Mesothelial cell of epicardium (in vitro differentiated cells): Measurements from ENCODE around the gene JMJD7. TPM values are rescaled to one million over a fixed set of nuclear protein-coding genes. Genes with fewer than 3 reads are reported as not detected.

Experiments
- DNase-seq, 2 experiments: peaks; one replicate each; pipeline ENCODE4 v3.0.0; 2021; ENCODE audit warnings: low spot score in 2 of 2; ENCODE audit not compliant: unreplicated experiment in 2 of 2
- H3K27ac Mint-ChIP-seq: 2 replicates; pipeline ENCODE4 v1.8.0; 2021; ENCODE audit warnings: mixed read lengths
- H3K27me3 Mint-ChIP-seq: 2 replicates; pipeline ENCODE4 v1.8.0; 2021; ENCODE audit warnings: low read depth, mixed read lengths
- H3K36me3 Mint-ChIP-seq: 2 replicates; pipeline ENCODE4 v1.8.0; 2021; ENCODE audit warnings: mixed read lengths
- H3K4me1 Mint-ChIP-seq: 2 replicates; pipeline ENCODE4 v1.8.0; 2021; ENCODE audit warnings: mixed read lengths
- H3K4me3 Mint-ChIP-seq: 2 replicates; pipeline ENCODE4 v1.8.0; 2021; ENCODE audit warnings: mild to moderate bottlenecking, moderate library complexity, mixed read lengths
- H3K9me3 Mint-ChIP-seq: 2 replicates; pipeline ENCODE4 v1.8.0; 2021; ENCODE audit warnings: mixed read lengths
- total RNA-seq: library from RNA; stranded (reverse); gene quantifications from 3 replicates; pipeline ENCODE4 v1.2.1, GENCODE V29; 2021
- TF ChIP-seq, protein P1 (sequence below): fragments of 200-600 bp; sonication (generic); IDR thresholded peaks from one replicate; pipeline ENCODE4 v1.5.0; 2021; ENCODE audit warnings: antibody characterized with exemption; ENCODE audit not compliant: unreplicated experiment

Gene JMJD7
- total RNA-seq, 1 donor from 2014 or later, result 27.6 TPM

DNA sequence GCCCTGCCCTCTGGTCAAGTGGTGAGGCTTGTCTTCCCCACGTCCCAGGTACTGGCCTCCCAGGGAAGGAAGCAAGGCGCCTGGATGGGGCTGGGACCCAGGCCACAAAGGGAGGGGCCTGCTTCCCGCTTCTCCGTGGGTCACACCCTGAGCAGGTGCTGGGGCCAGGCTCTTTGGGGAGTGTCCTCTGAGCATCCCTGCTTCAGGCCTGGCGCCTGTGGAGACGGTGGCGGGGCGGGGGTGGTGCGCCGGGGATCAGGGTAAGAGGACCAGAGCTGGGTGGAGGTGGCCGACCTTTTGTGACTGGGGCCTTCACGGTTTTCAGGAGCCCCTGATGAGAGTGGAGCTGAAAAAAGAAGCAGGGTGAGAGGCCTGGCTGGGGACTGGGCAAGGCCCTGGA lies 14.3 kb downstream of the JMJD7 start:
- no peak for DNase-seq
- peaks cover 7% of the 10 kb centered on the region for H3K36me3 Mint-ChIP-seq
- TF ChIP-seq, protein P1, sequence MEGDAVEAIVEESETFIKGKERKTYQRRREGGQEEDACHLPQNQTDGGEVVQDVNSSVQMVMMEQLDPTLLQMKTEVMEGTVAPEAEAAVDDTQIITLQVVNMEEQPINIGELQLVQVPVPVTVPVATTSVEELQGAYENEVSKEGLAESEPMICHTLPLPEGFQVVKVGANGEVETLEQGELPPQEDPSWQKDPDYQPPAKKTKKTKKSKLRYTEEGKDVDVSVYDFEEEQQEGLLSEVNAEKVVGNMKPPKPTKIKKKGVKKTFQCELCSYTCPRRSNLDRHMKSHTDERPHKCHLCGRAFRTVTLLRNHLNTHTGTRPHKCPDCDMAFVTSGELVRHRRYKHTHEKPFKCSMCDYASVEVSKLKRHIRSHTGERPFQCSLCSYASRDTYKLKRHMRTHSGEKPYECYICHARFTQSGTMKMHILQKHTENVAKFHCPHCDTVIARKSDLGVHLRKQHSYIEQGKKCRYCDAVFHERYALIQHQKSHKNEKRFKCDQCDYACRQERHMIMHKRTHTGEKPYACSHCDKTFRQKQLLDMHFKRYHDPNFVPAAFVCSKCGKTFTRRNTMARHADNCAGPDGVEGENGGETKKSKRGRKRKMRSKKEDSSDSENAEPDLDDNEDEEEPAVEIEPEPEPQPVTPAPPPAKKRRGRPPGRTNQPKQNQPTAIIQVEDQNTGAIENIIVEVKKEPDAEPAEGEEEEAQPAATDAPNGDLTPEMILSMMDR, result no peak
- no peak overlapping the region for H3K27ac Mint-ChIP-seq
- no peaks in the 10 kb centered on the region for H3K27me3 Mint-ChIP-seq
- H3K9me3 Mint-ChIP-seq, result no peaks in the 10 kb centered on the region
- no peak overlapping the region for H3K4me3 Mint-ChIP-seq
- peaks cover 30% of the 10 kb centered on the region for H3K4me1 Mint-ChIP-seq

DNA sequence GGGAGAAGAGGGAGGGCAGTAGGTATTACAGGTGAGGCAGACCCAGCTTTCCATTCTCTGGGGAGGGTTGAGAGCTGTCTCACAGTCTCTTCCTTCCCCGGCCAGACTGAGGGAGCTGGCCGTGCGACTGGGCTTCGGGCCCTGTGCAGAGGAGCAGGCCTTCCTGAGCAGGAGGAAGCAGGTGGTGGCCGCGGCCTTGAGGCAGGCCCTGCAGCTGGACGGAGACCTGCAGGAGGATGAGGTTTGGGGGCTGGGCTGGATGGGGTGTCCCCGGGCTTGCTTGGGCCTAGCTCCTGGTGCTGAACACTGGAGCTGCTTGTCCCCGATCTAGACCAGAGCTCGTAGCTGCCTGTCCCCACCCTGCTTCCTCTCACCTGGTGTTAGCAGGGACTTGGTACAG lies 15.7 kb downstream of the JMJD7 start:
- Mint-ChIP-seq H3K36me3 (peaks cover 12% of the 10 kb centered on the region), H3K27ac (no peak overlapping the region), H3K9me3 (no peaks in the 10 kb centered on the region), H3K27me3 (no peaks in the 10 kb centered on the region), H3K4me1 (peaks cover 20% of the 10 kb centered on the region), H3K4me3 (no peak overlapping the region)
- no peak for DNase-seq
- TF ChIP-seq, protein P1, result no peak

DNA sequence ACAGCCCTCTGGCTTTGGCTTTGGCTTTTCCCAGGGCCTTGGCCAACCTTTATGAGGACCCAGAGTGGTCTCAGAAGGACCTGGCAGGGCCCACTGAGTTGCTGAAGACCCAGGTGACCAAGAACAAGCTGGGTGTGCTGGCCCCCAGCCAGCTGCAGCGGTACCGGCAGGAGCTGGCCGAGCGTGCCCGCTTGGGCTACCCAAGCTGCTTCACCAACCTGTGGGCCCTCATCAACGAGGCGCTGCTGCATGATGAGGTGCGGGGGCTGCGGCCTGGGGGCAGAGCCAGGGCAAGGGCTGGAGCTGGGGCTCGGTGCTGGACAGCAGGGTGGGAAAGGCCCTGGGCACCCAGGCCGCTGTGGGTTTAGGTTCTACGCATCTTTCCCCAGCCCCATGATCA lies 16.9 kb downstream of the JMJD7 start:
- no peak overlapping the region for H3K27ac Mint-ChIP-seq
- H3K9me3 Mint-ChIP-seq, result no peaks in the 10 kb centered on the region
- peaks cover 12% of the 10 kb centered on the region for H3K36me3 Mint-ChIP-seq
- no peaks in the 10 kb centered on the region for H3K27me3 Mint-ChIP-seq
- H3K4me1 Mint-ChIP-seq, result peaks cover 16% of the 10 kb centered on the region
- TF ChIP-seq, protein P1, result no peak
- no peak overlapping the region for H3K4me3 Mint-ChIP-seq
- no peak for DNase-seq

DNA sequence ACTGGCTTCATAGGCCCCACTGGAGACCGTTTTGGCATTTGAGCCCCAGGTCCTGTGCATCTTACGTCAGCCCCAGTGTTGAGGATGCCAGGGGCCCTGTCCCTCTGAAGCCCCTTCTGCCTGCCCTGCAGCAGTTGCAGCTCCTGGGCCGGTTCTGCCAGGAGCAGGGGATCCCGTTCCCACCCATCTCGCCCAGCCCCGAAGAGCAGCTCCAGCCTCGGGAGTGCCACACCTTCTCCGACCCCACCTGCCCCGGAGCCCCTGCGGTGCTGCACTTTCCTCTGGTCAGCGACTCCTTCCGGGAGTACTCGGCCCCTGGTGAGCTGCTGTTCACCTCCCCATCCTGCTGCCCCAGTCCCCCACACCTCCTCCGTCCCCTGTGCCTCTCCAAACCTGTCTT lies 19.3 kb downstream of the JMJD7 start:
- peaks cover 12% of the 10 kb centered on the region for H3K36me3 Mint-ChIP-seq
- no peaks in the 10 kb centered on the region for H3K4me1 Mint-ChIP-seq
- no peaks in the 10 kb centered on the region for H3K27me3 Mint-ChIP-seq
- no peak overlapping the region for H3K27ac Mint-ChIP-seq
- DNase-seq, result no peak
- TF ChIP-seq, protein P1, result no peak
- H3K9me3 Mint-ChIP-seq, result no peaks in the 10 kb centered on the region
- no peak overlapping the region for H3K4me3 Mint-ChIP-seq

DNA sequence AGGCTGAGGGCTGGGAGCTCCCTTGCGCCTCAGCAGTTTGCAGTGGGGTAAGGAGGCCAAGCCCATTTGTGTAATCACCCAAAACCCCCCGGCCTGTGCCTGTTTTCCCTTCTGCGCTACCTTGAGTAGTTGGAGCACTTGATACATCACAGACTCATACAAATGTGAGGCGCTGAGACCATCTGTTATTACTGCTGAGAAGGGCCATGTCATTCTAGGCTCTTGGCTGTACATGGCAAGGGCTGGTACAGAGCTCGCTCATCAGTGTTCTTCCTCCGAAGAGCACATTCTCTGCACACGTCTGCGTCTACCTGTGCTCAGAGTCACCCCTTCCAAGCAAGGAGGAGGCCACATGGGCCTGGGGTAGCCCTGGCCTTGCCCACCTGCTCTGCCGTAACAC lies 20.1 kb downstream of the JMJD7 start:
- H3K9me3 Mint-ChIP-seq, result no peaks in the 10 kb centered on the region
- H3K36me3 Mint-ChIP-seq, result peaks cover 10% of the 10 kb centered on the region
- H3K4me3 Mint-ChIP-seq, result no peak overlapping the region
- H3K4me1 Mint-ChIP-seq, result no peaks in the 10 kb centered on the region
- H3K27ac Mint-ChIP-seq, result no peak overlapping the region
- DNase-seq, result no peak
- TF ChIP-seq, protein P1, result no peak
- H3K27me3 Mint-ChIP-seq, result no peaks in the 10 kb centered on the region

DNA sequence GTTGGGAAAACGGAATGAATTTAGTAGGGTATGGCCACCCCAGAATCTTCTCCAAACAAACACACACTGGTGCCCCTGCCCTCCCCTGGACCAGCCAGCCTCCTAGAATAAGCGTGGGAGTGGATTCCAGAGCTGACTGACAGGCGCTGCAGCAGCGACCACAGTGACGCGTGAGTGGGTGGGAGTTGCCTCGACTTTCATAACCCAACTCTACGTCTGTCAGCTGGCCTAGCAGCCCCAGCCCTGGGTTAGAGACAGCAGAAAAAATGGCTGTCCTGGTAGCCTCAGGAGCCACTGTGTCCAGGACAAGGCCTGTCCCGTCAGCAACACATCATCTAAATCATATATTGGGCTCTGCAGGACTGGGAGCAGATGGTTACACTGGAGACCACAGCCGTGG lies 20.7 kb downstream of the JMJD7 start:
- Mint-ChIP-seq H3K4me3 (no peak overlapping the region), H3K36me3 (peaks cover 10% of the 10 kb centered on the region), H3K9me3 (no peaks in the 10 kb centered on the region), H3K27me3 (no peaks in the 10 kb centered on the region), H3K4me1 (no peaks in the 10 kb centered on the region), H3K27ac (no peak overlapping the region)
- TF ChIP-seq, protein P1, result no peak
- no peak for DNase-seq
